Superior temporal gyrus (tissue), 1 donor: ENCODE data around the gene VARS1.
A peak's percentile ranks its signal among the peaks of the same experiment; 100 is the strongest.

Source experiments
- DNase-seq: peaks from one replicate; pipeline ENCODE4 v3.0.0-alpha.2; 2016; ENCODE audit errors: extremely low spot score

Gene VARS1

GRCh38 chr6:31771992-31772358 is 23.6 kb downstream of the VARS1 start:
- DNase-seq = no peak

DNA sequence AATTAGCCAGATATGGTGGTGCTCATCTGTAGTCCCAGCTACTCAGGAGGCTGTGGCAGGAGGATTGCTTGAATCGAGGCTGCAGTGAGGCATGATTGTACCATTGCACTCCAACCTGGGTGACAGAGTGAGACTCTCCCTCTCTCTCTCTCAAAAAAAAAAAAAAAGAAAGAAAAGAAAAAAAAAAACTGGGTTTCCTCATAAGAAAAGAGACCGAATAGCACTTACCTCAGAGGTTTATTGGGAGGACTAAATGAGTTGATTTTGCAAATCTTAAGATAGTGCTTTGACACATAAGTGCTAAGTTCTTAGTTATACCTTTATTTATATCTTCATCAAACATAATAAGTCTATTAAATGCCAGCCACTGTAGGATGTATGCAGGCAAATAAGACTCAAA is 24.7 kb downstream of the VARS1 start:
- DNase-seq = no peak

- no peak for DNase-seq
Measured at GRCh38 chr6:31769684-31770371, 25.7 kb downstream of the VARS1 start.

GRCh38 chr6:31768363-31769257 is 26.9 kb downstream of the VARS1 start:
- peak; percentile 16 for DNase-seq

DNA sequence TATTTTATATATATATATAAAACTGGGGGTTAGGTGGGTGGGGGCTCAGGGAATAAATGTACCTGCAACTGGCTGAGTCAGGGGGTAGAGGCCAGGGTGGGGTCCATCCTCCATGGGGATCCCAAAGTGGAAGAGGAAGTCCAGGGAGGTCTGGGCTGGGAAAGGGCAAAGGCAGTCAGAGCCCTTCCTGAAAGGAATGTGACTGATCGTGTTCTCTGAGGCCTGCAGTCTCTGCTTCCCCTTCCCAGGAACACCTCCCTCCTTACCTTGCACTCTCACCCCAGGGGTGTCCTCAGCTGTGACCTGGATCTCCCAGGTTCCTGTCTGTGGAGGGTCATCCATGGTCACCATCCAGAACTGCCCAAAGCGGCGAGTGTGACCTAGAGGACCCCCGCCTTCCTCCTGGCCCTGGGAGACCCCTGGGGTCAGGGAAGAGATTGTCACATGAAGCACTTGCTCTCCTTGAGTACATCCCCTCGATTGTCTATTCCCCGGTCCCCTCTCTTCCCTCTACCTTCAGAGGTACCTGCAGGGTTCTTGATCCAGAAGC is 28.4 kb downstream of the VARS1 start:
- no peak for DNase-seq

DNA sequence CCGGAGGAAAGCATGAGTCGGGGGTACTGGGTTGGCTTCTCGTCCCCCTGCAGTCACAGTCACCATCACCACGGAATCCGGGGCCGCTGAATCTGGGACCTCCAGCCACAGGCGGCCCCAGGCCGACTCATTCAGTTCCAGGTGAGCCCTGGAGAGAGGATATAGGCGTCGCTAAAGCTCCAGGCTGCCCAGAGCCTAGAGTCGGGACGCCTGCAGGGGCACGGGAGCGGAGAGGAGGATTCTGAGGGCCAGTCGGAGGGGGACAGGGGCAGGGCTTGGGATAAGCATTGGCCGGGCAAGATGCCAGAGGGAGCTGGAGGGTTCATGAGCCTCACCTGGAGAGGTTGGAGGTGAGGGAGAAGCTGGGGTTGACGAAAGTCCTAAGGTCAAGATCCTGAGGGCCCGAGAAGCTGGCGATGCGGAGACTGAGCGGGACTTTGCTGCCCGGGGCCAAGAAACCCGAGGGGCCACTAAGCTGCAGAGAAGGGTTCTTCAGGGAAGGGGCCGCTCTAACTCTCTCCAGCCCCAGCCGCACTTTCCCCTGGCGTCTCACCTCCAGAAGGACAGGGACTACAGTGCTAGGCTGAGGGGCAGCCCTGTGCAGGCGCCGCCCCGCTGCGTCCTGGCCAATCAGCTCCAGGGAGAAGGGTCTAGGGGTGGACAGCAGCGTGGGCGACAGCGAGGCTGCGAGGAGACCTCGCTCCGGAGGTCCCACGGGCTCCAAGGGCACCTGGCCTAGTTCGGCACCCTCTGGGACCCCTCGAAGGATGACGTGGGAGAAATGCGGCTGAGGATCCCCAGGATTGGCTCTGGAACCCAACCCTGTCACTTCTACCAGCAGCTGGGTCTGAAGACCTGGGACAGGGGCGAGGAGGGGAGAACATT is 29.4 kb downstream of the VARS1 start:
- no peak for DNase-seq

DNA sequence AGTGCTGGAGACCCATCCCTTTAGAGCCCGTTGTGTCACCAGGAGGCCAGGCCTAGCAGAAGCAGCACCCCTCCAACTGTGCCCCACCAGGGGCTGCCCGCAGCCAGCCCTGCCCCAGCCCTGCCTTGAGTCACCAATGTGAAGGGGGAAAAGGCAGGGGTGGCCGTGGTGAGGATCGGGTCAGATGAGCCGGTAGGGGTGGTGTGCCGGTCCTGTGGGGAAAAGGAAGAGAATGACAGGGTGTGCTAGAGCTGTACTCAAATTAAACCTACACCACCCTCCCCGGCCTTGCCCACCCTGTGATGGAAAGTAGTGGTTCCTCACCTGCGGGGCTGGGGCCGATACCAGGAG is 30.0 kb downstream of the VARS1 start:
- DNase-seq = no peak

DNA sequence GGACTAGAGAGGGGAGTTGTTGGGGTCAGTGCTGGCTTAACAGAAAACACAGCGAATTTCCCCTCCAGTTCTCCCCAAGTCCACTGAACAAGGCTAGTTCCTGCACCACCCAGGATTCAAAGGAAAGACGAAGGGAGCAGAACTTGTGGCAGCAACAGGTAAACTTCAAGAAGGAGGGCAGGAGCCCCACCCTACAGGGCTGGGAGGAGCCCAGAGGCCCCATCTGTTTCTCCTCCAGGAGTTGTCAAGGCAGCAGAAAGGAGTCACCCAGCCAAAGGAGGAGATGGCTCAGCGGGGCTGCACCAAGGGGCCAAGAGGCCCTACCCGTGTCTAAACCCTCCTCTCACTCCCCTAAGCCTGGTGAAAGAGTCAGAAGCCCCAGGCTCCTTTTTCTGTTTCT is 31.4 kb downstream of the VARS1 start:
- DNase-seq = no peak

GRCh38 chr6:31763619-31763940 is 32.0 kb downstream of the VARS1 start:
- DNase-seq = no peak

GRCh38 chr6:31762878-31763618 is 32.5 kb downstream of the VARS1 start:
- no peak for DNase-seq

DNA sequence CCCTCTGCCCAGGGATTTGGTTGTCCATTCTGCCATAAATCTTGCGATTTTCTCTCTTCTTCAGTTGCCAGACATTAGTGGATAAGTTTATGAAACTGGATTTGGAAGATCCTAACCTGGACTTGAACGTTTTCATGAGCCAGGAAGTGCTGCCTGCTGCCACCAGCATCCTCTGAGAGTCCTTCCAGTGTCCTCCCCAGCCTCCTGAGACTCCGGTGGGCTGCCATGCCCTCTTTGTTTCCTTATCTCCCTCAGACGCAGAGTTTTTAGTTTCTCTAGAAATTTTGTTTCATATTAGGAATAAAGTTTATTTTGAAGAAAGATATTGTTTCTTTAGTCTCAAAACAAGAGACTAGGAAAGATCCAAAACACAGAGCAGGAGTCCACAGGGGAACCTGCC is 33.2 kb downstream of the VARS1 start, which contains the start of gene SAPCD1:
Gene SAPCD1 (plus strand): TSS at position 301 of the 400 bp plus-strand sequence. CDS start 399 bp downstream, outside the sequence.
- no peak for DNase-seq

GRCh38 chr6:31761343-31761742 is 34.2 kb downstream of the VARS1 start:
- DNase-seq = no peak

GRCh38 chr6:31760790-31761189 is 34.8 kb downstream of the VARS1 start:
- DNase-seq = no peak

- no peak for DNase-seq
Measured at GRCh38 chr6:31758281-31758680, 37.3 kb downstream of the VARS1 start.

DNA sequence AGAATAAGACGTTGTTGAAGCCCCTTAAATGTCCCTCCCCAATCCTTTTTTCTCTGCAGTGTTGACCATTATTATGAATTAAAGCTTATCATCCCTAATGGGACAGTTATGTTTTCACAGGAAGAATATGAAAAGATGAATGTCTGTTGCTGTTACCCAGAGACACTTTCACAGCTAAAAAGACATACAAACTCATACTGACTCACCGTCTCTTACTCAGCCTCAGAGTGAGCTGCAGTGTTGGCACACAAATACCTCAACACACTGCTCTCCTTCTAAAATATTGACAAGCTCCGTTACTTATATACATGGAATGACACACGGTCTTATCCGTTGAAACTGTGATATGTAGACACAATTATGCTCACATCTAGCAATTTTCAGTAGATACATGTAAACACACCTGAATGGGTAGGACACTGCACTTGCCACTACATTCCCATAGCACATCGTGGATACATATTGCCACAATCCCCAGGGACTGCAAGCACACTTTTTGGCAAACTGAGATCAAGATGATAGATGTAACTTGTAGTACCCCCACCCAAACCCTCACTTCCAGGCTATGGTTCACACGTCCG is 42.7 kb downstream of the VARS1 start:
- no peak for DNase-seq

- no peak for DNase-seq
Measured at GRCh38 chr6:31750411-31751022, 45.0 kb downstream of the VARS1 start.

DNA sequence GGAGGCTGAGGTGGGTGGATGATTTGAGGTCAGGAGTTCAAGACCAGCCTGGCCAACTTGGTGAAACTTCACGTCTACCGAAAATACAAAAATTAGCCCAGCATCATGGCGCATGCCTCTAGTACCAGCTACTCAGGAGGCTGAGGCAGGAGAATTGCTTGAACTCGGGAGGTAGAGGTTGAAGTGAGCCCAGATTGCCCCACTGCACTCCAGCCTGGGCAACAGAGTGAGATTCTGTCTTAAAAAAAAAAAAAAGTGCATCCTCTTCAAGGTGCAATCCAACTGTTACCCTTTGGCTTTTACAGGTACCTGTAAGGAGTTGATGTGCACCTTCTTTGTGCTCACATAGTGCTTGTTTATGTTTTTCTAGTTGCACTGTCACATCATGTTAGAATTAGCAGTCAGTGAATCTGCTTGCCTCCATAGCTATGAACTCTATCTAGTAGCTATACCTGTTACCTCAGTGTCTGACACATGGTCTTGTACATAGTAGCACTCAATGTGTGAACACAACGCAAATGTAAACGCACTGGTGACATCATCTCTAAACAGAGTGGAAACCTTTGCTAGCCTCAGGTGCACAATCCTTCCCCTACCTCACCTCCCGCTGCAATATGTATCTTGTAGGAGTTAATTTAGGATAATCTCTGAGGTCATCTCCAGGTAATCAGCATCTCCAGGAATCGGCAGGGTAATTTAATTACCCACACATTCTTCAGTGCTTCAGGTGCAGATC is 46.1 kb downstream of the VARS1 start:
- no peak for DNase-seq
